Measurements from ENCODE around the gene ZNF480. TPM values are rescaled to one million over a fixed set of nuclear protein-coding genes. Genes with fewer than 3 reads are reported as not detected.

The ZNF480 gene
- polyA plus RNA-seq, 1 donor from 2014 or later, result 7.7 TPM

GRCh38 chr19:52345162-52345561 lies 48.2 kb downstream of the ZNF480 start:
- no peaks in the 10 kb centered on the region for H3K36me3 ChIP-seq (ENCODE audit: insufficient read depth, low read length)
- TF ChIP-seq RAD21 (conservative IDR thresholded peaks at IDR 0.05) (no peak), EP300 (conservative IDR thresholded peaks at IDR 0.05; ENCODE audit: poor library complexity, severe bottlenecking) (no peak), TAF1 (IDR thresholded peaks at IDR 0.05; ENCODE audit: low read depth) (no peak)
- TF ChIP-seq, protein P1, sequence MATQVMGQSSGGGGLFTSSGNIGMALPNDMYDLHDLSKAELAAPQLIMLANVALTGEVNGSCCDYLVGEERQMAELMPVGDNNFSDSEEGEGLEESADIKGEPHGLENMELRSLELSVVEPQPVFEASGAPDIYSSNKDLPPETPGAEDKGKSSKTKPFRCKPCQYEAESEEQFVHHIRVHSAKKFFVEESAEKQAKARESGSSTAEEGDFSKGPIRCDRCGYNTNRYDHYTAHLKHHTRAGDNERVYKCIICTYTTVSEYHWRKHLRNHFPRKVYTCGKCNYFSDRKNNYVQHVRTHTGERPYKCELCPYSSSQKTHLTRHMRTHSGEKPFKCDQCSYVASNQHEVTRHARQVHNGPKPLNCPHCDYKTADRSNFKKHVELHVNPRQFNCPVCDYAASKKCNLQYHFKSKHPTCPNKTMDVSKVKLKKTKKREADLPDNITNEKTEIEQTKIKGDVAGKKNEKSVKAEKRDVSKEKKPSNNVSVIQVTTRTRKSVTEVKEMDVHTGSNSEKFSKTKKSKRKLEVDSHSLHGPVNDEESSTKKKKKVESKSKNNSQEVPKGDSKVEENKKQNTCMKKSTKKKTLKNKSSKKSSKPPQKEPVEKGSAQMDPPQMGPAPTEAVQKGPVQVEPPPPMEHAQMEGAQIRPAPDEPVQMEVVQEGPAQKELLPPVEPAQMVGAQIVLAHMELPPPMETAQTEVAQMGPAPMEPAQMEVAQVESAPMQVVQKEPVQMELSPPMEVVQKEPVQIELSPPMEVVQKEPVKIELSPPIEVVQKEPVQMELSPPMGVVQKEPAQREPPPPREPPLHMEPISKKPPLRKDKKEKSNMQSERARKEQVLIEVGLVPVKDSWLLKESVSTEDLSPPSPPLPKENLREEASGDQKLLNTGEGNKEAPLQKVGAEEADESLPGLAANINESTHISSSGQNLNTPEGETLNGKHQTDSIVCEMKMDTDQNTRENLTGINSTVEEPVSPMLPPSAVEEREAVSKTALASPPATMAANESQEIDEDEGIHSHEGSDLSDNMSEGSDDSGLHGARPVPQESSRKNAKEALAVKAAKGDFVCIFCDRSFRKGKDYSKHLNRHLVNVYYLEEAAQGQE (IDR thresholded peaks at IDR 0.05; ENCODE audit: borderline replicate concordance), result no peak
- no peak overlapping the region for H3K4me2 ChIP-seq (ENCODE audit: low read length)
- H4K20me1 ChIP-seq (ENCODE audit: insufficient read depth), result no peaks in the 10 kb centered on the region
- H3K9me3 ChIP-seq (ENCODE audit: low read length), result no peaks in the 10 kb centered on the region
- no peaks in the 10 kb centered on the region for H3K79me2 ChIP-seq (replicated peaks; ENCODE audit: insufficient read depth, low read length)
- H3K4me3 ChIP-seq (ENCODE audit: low read length), result no peak overlapping the region
- H3K27me3 ChIP-seq (ENCODE audit: insufficient read depth, low read depth, low read length), result no peaks in the 10 kb centered on the region
- H3K9me2 ChIP-seq (ENCODE audit: insufficient read depth, low read length), result no peaks in the 10 kb centered on the region
- H3K27ac ChIP-seq (ENCODE audit: low read length), result no peak overlapping the region
- H3F3A ChIP-seq (ENCODE audit: insufficient read depth, low read length, poor library complexity, severe bottlenecking), result no peaks in the 10 kb centered on the region
- no peak overlapping the region for H3K9ac ChIP-seq (ENCODE audit: low read length)
- no peak overlapping the region for H2AFZ ChIP-seq (ENCODE audit: low read depth, low read length)

DNA sequence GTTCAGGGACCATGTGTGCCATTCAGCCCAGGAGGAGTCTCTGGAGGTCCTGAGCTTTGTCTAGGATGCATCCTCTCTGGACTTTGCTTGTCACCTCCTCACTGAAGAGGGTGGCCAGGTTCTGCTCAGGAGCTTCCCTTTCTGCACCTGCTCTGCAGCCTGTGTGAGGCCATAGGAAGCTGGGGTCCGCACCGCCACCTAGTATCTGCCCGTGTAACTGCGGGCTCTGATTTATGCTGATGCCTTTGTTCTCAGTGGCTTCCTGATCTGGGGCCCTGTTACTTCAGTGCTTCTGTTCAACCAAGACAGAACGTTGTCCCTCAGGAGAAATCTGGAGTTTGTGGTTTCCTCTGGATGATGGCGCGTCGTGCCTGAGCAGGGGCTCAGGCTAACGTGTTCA lies 54.5 kb downstream of the ZNF480 start:
- no peaks in the 10 kb centered on the region for H3K9me2 ChIP-seq (ENCODE audit: insufficient read depth, low read length)
- TF ChIP-seq, protein P1 (IDR thresholded peaks at IDR 0.05; ENCODE audit: borderline replicate concordance), result no peak
- TF ChIP-seq, protein P2, sequence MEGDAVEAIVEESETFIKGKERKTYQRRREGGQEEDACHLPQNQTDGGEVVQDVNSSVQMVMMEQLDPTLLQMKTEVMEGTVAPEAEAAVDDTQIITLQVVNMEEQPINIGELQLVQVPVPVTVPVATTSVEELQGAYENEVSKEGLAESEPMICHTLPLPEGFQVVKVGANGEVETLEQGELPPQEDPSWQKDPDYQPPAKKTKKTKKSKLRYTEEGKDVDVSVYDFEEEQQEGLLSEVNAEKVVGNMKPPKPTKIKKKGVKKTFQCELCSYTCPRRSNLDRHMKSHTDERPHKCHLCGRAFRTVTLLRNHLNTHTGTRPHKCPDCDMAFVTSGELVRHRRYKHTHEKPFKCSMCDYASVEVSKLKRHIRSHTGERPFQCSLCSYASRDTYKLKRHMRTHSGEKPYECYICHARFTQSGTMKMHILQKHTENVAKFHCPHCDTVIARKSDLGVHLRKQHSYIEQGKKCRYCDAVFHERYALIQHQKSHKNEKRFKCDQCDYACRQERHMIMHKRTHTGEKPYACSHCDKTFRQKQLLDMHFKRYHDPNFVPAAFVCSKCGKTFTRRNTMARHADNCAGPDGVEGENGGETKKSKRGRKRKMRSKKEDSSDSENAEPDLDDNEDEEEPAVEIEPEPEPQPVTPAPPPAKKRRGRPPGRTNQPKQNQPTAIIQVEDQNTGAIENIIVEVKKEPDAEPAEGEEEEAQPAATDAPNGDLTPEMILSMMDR (IDR thresholded peaks at IDR 0.05; ENCODE audit: poor library complexity, severe bottlenecking), result no peak
- TF ChIP-seq TAF1 (IDR thresholded peaks at IDR 0.05; ENCODE audit: low read depth) (no peak), RAD21 (conservative IDR thresholded peaks at IDR 0.05) (no peak), SMC3 (conservative IDR thresholded peaks at IDR 0.05; ENCODE audit: poor library complexity) (no peak), EZH2 (IDR thresholded peaks at IDR 0.05; ENCODE audit: borderline replicate concordance, insufficient read depth, low read length, poor library complexity, severe bottlenecking) (no peak), POLR2AphosphoS5 (IDR thresholded peaks at IDR 0.05) (no peak), MXI1 (conservative IDR thresholded peaks at IDR 0.05; ENCODE audit: poor library complexity, severe bottlenecking) (no peak), EP300 (conservative IDR thresholded peaks at IDR 0.05; ENCODE audit: poor library complexity, severe bottlenecking) (no peak)
- no peaks in the 10 kb centered on the region for H3K79me2 ChIP-seq (replicated peaks; ENCODE audit: insufficient read depth, low read length)
- H3K27ac ChIP-seq (ENCODE audit: low read length), result no peak overlapping the region
- no peak overlapping the region for H2AFZ ChIP-seq (ENCODE audit: low read depth, low read length)
- no peaks in the 10 kb centered on the region for H3K9me3 ChIP-seq (ENCODE audit: low read length)
- no peaks in the 10 kb centered on the region for H4K20me1 ChIP-seq (ENCODE audit: insufficient read depth)
- no peaks in the 10 kb centered on the region for H3F3A ChIP-seq (ENCODE audit: insufficient read depth, low read length, poor library complexity, severe bottlenecking)
- peaks cover 21% of the 10 kb centered on the region for H3K36me3 ChIP-seq (ENCODE audit: insufficient read depth, low read length)
- H3K4me2 ChIP-seq (ENCODE audit: low read length), result no peak overlapping the region
- no peak overlapping the region for H3K4me3 ChIP-seq (ENCODE audit: low read length)
- H3K9ac ChIP-seq (ENCODE audit: low read length), result no peak overlapping the region
- H3K27me3 ChIP-seq (ENCODE audit: insufficient read depth, low read depth, low read length), result no peaks in the 10 kb centered on the region

Measured in neural cell (in vitro differentiated cells).